Cerebellar cortex (tissue), 1 donor: ENCODE measurements around the gene PIK3R1.

ENCODE experiments used
- DNase-seq: peaks from one replicate; pipeline ENCODE4 v3.0.0-alpha.2; 2015; ENCODE audit warnings: low spot score

Gene PIK3R1

DNA sequence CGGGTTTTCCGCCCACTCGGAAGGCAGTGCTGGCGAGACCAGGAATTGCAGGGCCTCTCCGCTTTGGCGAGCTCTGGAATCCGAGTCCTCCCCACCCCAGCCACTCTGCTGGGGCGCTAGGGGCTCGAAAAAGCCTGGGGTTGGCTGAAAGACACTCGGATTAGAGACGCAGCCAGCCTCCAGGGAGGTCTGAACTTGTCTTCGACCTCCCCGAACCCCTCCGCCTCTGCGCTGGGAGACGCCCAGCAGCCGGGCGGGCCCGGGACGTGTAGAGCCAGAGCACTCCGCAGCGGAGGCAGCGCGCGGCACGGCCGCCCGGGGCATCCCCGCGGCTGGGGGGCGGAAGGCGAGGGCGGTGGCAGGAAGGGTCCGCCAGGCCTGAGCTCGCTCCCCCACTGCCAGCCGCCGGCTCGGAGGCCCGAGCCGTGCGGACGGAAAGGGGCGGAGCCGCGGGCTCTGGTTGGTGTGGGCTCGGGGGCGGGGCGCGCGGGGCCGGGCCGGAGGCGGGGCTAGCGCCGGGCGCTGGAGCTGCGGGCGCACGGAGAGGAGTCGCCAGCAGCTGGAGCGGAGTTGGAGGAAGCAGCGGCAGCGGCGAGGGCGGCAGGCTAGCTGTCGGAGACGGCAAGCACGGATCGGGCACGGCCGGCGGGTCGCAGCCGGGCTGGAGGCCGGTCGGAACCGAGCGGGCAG, at the start of gene PIK3R1:
Gene PIK3R1, plus strand, starts transcription at position 549 of the 690 bp plus-strand sequence. CDS start 10,920 bp downstream, outside the sequence.
- peak; percentile 91 for DNase-seq

GRCh38 chr5:68167195-68167651, 48.3 kb upstream of the PIK3R1 start:
- no peak for DNase-seq

GRCh38 chr5:68169903-68170302, 45.7 kb upstream of the PIK3R1 start:
- DNase-seq = no peak

- DNase-seq = peak; percentile 90
These were observed 44.6 kb upstream of the PIK3R1 start for GRCh38 chr5:68170826-68171558.

DNA sequence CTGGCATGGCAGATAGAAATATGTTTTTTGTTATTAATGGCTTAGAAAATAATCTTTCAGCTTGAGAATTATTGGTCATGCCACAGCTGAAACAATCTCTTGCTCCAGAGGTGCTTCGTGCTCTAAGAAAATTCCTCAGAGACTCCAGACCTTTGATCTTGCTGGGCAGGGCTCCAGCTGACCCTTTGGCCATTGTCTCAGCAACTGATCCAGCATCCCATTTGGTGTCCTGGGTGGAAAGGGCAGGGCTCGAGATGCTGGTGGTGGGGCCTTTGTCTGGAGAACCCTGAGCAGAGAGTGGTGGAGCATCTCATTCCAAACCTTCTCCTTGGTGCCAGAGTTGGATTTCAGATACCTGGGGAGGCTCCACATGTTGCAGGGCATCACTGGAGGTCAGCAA, 43.2 kb upstream of the PIK3R1 start:
- no peak for DNase-seq

DNA sequence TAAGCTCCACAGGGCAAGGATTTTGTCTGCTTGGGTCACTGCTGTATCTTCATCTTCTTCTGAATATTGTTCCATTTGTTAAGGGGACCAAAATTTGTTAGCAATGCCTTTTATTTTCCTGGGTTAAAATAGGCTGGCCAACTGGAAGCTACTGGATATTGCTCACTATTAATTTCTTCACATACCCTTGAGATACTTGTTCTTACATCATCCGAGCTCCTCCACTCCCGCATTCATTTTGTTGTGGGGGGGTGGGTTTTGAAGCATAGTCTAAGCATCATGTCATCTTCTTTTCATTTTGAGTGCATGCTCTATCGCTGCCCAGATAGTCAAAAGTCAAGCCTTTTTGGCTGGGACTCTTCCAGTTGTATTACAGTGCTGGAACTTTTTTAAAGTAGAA, 42.5 kb upstream of the PIK3R1 start:
- DNase-seq = no peak

DNA sequence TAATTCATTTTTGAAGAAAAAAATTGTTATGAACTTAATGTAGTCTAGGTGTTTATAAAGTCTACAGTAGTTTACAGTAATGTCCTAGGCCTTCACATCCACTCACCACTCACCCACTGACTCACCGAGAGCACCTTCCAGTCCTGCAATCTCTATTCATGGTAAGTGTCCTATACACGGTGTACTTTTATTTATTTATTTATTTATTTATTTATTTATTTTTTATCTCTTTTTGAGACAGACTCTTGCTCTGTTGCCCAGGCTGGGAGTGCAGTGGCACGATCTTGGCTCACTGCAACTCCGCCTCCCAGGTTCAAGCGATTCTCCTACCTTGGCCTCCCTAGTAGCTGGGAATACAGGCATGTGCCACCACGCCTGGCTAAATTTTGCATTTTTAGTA, 39.3 kb upstream of the PIK3R1 start:
- DNase-seq = no peak

GRCh38 chr5:68176802-68177479, 38.6 kb upstream of the PIK3R1 start:
- no peak for DNase-seq

- no peak for DNase-seq
These were observed 37.9 kb upstream of the PIK3R1 start for GRCh38 chr5:68177676-68178075.

- no peak for DNase-seq
These were observed 37.0 kb upstream of the PIK3R1 start for GRCh38 chr5:68178579-68178978.

- no peak for DNase-seq
These were observed 35.2 kb upstream of the PIK3R1 start for GRCh38 chr5:68180121-68181038.

GRCh38 chr5:68181039-68181599, 34.4 kb upstream of the PIK3R1 start:
- no peak for DNase-seq

DNA sequence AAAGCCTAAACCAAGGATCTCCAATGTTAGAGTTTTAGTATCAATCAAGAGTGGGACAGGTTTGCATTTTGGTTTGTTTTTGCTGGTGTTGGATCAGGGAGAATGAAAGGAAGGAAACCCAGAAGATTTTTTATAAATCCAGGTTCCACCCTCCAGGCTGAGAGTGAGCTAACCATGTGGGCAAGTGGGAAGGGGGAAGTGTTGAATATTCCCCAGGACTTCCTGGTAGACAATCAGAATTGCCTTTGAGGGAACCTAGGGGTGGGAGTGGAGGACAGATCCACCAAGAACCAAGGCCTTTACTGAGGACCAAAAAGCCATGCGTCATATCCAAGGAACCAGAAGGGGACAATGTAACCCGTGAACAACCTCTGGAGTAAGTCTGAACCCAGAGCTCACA, 33.5 kb upstream of the PIK3R1 start:
- no peak for DNase-seq

- no peak for DNase-seq
These were observed 33.0 kb upstream of the PIK3R1 start for GRCh38 chr5:68182534-68182933.

- peak; percentile 60 for DNase-seq
These were observed 28.1 kb upstream of the PIK3R1 start for GRCh38 chr5:68187268-68188055.

GRCh38 chr5:68189171-68189570, 26.4 kb upstream of the PIK3R1 start:
- no peak for DNase-seq

GRCh38 chr5:68189613-68190012, 25.9 kb upstream of the PIK3R1 start:
- DNase-seq = no peak

DNA sequence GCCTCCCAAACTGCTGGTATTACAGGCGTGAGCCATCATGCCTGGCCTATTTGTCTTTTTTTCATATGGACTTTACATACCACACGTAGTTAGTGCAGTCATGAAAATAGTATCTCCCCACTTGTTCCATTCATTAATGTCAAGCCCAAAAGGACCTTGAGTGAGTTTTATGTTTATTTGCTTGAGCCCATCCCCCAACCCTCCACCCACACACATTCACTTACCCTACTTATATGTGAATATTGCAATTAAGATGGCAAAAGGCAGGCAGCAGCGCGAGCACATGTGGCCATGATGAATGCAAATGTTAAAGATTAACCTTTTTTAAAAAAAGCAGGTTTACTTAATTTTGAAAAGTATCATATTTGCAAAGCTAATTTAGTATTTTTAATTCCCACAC, 24.9 kb upstream of the PIK3R1 start:
- DNase-seq = no peak

DNA sequence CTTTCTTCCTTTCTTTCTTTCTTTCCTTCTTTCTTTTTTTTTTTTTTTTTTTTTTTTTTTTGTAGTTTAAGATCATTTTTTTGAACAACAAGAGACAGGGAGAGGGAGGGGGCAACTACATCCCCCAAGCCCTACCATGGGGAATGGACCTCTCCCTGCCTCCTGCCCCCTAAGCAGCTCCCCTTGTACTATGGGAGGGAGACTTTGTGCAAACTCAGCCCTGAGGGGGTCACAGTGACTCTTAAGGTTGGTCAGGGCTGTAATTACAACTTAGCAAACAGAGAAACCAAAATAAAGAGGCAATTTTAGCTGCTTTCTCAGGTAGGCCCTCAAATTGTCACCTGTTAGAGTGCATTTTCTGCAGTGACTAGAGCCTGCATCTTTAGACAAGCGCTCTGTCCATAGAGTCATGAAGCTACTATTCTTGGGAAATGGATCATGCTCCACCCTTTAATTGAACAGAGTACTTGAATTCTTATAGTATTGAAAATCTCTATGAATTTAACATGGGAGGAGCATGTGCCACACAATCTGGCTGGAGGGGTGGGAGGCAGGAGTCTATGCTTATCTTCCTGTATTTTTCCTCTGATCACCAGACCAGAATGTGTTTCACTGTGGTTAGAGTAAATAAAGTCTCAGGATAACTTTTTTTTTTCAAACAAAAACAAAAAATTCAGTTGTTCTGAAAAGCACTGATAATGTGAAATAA, 24.3 kb upstream of the PIK3R1 start:
- DNase-seq = no peak

DNA sequence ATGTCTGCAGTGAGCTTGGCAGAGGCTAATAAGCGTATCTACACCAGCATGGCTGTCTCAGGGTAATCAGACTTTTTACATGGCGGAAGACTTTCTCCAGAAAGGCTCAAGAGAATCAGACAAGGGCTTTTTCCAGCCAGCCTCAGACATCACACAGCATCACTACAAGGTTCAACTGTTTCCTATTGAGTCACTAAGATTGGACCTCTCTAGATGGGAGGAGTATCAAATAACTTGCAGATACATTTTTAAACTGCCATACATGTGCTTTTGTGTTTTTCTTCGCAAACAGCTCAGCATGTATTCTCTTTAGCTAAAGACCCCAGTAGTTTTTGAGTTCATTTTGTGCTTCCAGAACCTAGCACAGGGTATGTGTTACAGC, 22.9 kb upstream of the PIK3R1 start:
- no peak for DNase-seq
